ENCODE measurements around the gene TLCD3B.

Gene TLCD3B

GRCh38 chr16:30004424-30004776, 26.7 kb downstream of the TLCD3B start:
- Histone ChIP-seq H3K36me3 (ENCODE audit: control insufficient read depth, insufficient read depth, low read length) (peaks cover 12% of the 10 kb centered on the region), H3K27me3 (replicated peaks; ENCODE audit: control insufficient read depth, insufficient read depth, low read length) (no peaks in the 10 kb centered on the region), H3K4me3 (replicated peaks; ENCODE audit: low read depth, low read length) (no peak overlapping the region)
- no peak for DNase-seq (ENCODE audit: extremely low read depth, insufficient read length)
- TF ChIP-seq, protein P1, sequence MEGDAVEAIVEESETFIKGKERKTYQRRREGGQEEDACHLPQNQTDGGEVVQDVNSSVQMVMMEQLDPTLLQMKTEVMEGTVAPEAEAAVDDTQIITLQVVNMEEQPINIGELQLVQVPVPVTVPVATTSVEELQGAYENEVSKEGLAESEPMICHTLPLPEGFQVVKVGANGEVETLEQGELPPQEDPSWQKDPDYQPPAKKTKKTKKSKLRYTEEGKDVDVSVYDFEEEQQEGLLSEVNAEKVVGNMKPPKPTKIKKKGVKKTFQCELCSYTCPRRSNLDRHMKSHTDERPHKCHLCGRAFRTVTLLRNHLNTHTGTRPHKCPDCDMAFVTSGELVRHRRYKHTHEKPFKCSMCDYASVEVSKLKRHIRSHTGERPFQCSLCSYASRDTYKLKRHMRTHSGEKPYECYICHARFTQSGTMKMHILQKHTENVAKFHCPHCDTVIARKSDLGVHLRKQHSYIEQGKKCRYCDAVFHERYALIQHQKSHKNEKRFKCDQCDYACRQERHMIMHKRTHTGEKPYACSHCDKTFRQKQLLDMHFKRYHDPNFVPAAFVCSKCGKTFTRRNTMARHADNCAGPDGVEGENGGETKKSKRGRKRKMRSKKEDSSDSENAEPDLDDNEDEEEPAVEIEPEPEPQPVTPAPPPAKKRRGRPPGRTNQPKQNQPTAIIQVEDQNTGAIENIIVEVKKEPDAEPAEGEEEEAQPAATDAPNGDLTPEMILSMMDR (IDR thresholded peaks at IDR 0.05; ENCODE audit: insufficient read depth, low read length, poor library complexity, severe bottlenecking): no peak

GRCh38 chr16:30003670-30004423, 27.2 kb downstream of the TLCD3B start:
- H3K4me3 ChIP-seq (replicated peaks; ENCODE audit: low read depth, low read length): no peak overlapping the region
- H3K36me3 ChIP-seq (ENCODE audit: control insufficient read depth, insufficient read depth, low read length): peaks cover 14% of the 10 kb centered on the region
- TF ChIP-seq, protein P1 (IDR thresholded peaks at IDR 0.05; ENCODE audit: insufficient read depth, low read length, poor library complexity, severe bottlenecking): no peak
- H3K27me3 ChIP-seq (replicated peaks; ENCODE audit: control insufficient read depth, insufficient read depth, low read length): no peaks in the 10 kb centered on the region
- DNase-seq (ENCODE audit: extremely low read depth, insufficient read length): no peak

DNA sequence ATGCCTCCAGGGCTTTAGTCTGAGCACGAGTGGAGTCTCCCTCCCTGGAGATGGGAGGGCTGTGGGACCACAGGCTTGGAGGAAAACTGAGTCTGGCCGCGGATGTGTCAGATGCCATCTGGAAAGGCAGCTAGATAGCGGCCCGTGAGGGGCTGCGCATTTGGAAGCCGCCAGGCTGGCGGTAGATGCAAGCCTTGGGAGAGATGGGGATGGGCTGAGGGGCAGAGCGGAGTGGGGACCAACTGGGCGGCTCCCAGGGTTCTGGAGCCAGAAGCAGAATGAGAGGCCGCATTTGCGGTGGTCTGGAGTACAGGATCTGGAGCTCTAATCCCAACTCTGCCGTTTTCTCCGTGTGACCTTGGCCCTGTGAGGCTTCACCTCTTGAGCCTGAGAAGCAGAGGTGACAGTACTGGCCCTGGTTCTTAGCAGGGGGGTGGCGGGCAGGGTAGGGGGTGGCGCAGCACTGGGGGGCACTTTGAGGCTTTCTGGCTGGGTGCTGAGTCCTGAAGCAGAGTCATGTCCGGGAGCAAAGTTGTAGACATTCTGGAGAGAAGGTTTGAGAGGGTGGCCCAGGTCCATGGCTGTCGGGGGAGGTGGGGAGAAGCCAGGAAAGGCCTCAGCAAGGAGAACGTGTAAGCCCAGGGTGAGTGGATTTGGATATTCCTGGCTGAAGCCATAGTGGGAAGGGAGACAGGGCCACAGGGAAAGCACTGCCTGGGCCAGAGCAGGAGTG, 28.3 kb downstream of the TLCD3B start:
- TF ChIP-seq, protein P1 (IDR thresholded peaks at IDR 0.05; ENCODE audit: insufficient read depth, low read length, poor library complexity, severe bottlenecking): no peak
- no peaks in the 10 kb centered on the region for H3K27me3 ChIP-seq (replicated peaks; ENCODE audit: control insufficient read depth, insufficient read depth, low read length)
- H3K36me3 ChIP-seq (ENCODE audit: control insufficient read depth, insufficient read depth, low read length): peaks cover 14% of the 10 kb centered on the region
- DNase-seq (ENCODE audit: extremely low read depth, insufficient read length): no peak
- no peak overlapping the region for H3K4me3 ChIP-seq (replicated peaks; ENCODE audit: low read depth, low read length)

GRCh38 chr16:30000735-30001631, 30.1 kb downstream of the TLCD3B start:
- TF ChIP-seq, protein P1 (IDR thresholded peaks at IDR 0.05; ENCODE audit: insufficient read depth, low read length, poor library complexity, severe bottlenecking): no peak
- DNase-seq (ENCODE audit: extremely low read depth, insufficient read length): no peak

DNA sequence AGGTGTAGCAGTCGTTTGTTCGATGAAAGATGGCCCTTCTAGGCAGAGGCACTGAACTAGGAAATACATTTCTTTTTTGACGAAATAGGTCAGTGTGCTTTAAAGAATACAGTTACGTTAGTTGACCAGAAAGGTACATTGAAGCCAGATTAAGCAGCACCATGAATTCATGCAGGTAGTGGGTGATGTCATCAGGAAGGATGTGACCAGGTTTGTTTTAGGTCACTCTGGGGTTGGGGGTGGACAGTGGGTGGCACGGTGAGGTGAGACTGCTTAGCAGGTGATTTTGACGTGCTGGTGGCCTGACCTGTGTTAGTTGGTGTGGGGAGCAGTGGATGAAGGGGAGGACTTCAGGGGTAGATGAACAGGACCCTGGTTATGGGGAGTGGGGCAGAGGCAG, 31.5 kb downstream of the TLCD3B start:
- Histone ChIP-seq H3K36me3 (ENCODE audit: control insufficient read depth, insufficient read depth, low read length) (peaks cover 14% of the 10 kb centered on the region), H3K4me3 (replicated peaks; ENCODE audit: low read depth, low read length) (no peak overlapping the region), H3K27me3 (replicated peaks; ENCODE audit: control insufficient read depth, insufficient read depth, low read length) (no peaks in the 10 kb centered on the region)
- no peak for DNase-seq (ENCODE audit: extremely low read depth, insufficient read length)
- TF ChIP-seq, protein P1 (IDR thresholded peaks at IDR 0.05; ENCODE audit: insufficient read depth, low read length, poor library complexity, severe bottlenecking): no peak

More at GRCh38 chr16:30000735-30001631, 30.1 kb downstream of the TLCD3B start:
- Histone ChIP-seq H3K27me3 (replicated peaks; ENCODE audit: control insufficient read depth, insufficient read depth, low read length) (no peaks in the 10 kb centered on the region), H3K4me3 (replicated peaks; ENCODE audit: low read depth, low read length) (no peak overlapping the region), H3K36me3 (ENCODE audit: control insufficient read depth, insufficient read depth, low read length) (peaks cover 14% of the 10 kb centered on the region)
